RPMI8226 (cell line): ENCODE measurements around the gene MAST4.

ENCODE experiments used
- DNase-seq: peaks from one replicate; pipeline ENCODE4 v3.0.0-alpha.2; 2015

The MAST4 gene

DNA sequence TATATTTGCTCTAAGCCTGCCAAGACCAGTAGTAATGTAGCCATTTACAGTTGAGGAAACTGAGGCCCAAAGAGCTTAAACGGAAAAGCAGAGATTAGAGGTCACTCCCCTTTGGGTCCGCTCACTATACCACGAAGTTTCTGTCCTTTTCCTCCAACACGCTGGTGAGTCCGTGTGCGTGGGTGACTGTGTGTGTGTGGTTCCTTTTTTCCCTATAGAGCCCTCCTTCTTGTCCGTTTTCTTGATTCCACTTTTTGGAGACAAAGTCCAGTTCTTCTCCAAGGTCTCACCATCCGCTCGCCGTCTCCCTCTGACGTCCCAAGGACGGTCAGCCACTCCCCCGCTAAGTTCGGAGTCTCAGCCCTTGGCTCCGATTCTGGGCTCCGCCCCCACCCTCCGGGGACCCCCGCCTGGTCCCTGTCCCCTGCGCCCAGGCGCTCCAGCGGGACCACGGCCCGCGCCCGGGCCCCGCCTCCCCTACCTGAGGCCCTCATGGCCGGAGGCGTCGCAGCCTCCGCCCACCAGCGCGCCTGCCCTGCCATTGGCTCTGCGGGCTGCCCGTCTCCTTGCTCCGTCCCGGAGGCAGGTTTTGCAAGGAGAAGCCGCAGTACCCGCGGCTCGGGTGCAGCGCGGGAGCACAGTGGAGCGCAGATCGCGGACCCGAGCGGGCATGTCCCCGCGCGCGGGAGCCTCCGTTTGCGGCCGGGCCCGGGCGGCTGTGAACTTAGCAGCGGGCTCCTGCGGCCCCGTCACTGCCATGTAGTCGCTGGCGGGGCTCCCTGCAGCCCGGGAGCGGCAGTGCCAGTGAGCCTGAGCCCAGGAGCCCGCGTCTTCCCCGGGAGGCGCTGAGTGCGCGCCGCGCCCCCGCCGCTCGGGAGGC lies at the start of gene MAST4:
TSS of gene MAST4 (plus strand) at position 638 of the 880 bp plus-strand sequence. CDS start 263 bp downstream, outside the sequence.
- peak; percentile 89 for DNase-seq

DNA sequence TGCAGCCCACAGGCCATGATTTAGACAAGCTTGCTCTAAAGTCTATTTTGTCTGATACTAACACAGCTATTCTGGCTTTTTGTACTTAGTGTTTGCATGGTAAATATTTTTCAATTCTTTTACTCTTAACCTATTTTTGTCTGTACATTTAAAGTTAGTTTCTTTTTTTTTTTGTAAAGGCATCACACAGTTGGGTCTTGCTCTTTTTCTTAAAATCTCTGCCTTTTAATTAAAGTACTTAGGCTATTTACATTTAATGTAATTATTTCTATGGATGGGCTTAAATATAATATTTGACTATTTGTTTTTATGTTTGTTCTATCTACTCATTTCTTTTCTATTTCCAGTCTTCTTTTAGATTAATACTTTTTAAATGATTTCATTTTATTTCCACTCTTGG lies 49.7 kb upstream of the MAST4 start:
- DNase-seq, result no peak

DNA sequence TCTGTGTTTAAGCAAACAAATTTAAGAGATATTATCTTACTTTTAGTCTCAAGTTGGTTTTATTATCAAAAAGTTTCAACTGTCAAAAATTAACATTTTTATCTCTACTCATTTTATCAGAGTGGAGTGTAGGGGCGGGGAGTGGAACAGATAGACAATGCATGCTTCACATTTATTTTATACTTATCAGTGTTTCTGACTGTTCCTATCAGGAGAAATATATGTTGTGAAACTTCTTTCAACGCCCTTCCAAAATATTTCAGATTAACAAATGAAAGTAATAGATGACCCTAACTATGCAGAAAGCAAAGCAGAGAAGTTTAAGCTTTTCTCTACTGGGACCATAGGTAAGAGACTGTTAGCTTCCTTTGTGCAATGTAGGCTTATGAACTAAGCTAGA lies 44.9 kb upstream of the MAST4 start:
- no peak for DNase-seq

DNA sequence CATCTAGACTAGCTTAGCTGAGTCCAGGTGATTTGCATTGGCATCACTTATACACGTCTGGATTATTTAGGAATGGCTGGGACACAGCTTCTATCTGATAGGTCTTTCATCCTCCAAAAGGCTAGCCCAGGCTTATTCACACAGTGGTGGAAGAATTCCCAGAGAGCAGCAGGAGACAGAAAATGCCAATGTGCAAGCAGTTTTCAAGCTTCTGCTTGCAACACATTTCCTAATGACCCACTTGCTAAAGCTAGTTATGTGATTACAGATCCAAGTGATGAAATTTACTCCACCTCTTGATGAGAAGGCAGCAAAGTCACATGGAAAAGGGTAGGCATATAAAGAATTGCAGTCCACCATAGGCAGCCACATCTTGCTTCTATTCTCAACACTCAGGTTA lies 44.2 kb upstream of the MAST4 start:
- no peak for DNase-seq

DNA sequence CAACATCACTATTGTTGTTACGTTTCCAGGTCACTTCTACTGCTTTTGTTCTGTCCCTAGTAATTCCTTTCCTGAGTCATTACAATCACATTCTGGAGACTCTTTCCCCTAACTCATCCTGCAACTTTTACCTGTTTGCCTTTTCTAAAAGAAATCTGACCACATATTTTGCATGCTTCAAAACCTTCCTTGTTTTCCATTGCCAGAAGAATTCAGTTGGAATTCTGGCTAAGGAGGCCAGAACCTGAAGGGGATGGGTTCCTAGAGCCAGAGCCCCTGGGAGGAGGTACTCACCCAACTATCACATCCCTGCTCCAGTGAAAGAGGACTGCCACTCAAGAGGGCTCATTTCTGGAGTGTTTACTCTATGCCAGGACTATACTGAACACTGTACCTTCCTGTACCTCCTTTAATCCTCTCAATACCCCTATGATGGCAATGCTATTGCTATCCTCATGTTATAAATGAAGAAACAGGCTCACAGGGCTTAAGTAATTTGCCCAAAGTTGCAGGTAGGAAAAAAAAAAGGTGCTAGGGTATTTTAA lies 42.8 kb upstream of the MAST4 start:
- no peak for DNase-seq

DNA sequence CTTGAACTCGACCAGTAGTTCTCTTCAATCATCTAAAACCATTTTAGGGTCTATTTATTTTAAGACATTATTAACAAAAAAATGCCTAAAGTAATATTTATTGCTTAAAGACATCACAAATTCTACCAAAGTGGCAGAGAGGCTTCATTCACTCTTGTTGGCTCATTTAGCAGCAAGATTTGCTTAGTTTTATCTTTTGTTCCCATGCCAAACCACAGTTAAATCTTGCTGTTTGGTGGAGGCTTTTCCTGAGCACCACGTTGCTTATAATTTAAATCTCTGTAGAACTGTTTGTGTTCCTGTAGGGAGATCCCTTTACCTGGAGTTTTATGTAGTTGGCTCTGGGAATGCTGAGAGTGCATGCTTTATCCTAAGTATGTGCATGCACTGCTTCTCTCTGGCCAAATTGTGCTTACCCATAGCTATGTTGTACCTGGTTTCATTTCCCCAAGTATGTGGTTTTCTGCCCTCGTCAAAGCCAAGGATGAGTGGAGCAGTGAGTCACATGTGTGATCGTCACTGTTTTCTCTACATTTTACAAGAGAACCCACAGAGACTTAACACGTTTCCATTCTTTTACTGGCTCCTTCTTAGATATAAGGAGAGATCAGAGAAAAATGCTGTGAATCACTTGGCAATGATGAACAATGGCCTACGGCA lies 42.1 kb upstream of the MAST4 start:
- peak; percentile 83 for DNase-seq

DNA sequence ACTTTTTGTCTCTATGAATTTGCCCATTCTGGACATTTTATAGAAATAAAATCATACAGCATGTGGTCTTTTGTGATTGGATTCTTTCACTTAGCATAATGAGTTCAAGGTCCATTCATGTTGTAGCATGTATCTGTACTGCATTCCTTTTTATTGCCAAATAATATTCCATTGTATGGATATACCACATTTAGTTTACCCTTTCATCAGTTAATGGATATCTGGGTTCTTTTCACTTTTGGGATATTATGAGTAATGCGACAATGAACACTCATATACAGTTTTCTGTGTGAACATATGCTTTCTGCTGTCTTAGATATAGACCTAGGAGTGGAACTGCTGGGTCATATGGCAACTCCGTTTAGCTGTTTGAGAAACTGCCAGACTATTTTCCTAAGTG lies 41.3 kb upstream of the MAST4 start:
- no peak for DNase-seq

DNA sequence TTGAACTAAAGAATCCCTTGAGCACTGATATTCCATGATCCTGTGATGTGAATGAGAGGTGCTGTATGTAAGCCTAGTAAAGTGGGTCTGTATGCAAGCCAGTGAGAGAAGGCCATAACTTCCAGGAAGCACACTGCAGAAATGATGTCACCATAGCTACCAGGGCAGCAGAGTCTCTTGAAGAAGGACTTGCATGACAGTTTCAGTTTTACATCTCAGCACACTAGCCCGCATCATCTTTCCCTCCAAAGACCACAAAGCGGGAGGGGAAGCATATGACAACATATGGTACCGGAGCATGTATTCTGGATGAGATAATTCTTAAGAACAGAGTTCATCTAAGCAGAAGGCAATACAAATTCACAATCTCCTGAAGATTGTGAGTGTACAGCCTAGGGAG lies 37.6 kb upstream of the MAST4 start:
- peak; percentile 25 for DNase-seq

DNA sequence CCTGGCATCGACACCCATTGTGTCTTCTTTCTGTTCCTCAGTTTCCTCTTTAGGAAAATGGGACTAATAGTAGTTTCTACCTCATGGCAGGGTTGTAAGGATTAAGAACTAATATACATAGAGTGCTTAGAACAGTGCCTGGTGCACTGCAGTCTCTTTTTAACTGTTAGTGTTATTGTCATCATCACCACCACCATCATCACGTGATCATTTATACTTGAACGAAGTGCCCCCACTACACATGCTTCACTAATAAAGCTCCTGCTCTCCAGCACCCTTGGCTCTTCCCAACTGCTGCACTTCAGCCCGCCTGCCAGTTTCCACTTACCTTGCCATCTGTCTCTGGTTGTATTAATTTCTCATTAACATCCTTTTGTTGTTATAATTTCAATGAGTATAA lies 35.8 kb upstream of the MAST4 start:
- no peak for DNase-seq

DNA sequence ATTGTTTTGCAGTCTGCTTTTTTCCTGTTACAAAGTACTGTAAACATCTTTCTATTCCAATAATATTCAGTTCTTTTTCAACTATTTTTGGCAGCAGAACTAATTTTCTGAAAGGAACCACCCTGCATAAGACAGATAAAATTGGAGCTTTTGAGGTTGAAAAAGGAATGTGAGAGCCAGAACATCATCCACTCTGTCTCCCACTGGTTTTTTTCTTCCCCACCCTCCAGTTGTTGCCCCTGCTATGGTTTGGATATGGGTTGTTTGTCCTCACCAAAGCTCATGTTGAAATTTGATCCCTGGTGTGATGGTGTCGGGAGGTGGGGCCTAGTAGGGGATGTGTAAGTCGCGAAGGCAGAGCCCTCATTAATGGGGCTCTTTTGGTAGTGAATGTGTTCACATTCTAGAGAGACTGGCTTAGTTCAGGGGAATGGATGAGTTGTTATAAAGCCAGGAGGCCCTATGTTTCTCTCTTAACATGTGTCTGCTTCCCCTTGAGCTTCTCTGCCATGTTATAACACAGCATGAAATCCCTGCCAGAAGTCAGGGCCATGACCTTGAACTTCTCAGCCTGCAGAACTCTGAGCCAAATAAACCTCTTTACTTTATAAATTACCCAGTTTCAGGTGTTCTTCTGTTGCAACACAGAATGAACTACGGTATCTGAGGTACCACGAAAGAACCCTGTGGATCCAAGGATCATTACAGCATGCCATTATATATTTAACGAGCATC lies 34.8 kb upstream of the MAST4 start:
- no peak for DNase-seq

DNA sequence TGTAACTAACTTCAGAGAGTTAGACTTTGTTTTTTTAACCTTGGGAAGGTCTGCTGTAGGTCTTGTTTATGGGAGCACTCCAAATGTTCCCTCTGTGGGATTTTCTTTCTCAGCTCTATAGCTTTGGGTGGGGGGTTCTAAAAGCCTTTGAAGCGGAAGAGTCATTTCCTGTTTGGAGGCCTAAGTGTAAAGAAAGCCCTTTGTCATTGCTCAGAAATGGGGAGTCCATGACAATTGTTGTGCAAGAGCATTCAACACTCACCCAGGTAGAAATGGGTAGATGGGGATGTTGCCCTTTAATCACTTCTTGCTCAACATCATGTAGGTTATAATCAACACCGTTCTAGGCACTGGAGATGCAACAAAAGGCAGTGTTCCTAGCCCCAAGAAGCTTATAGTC lies 30.3 kb upstream of the MAST4 start:
- DNase-seq, result no peak

DNA sequence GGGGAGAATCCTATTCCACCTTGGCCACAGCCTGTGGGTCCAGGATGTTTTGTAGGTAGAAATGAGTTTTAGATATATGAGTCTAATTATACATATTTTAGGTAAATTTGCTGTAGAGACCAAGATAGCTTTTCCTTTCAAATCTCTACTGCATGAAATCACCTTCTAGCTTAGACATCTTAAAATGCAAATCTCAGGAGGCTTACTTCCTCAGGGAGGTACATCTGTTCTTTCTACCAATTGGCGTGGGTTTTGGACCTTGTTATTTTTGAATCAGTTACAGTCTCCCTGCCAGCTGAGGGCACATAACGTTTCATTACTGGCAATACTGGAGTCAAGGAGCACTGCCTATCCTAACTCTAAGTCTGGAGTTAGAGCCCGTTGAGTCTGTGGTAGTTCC lies 28.7 kb upstream of the MAST4 start:
- DNase-seq, result no peak

DNA sequence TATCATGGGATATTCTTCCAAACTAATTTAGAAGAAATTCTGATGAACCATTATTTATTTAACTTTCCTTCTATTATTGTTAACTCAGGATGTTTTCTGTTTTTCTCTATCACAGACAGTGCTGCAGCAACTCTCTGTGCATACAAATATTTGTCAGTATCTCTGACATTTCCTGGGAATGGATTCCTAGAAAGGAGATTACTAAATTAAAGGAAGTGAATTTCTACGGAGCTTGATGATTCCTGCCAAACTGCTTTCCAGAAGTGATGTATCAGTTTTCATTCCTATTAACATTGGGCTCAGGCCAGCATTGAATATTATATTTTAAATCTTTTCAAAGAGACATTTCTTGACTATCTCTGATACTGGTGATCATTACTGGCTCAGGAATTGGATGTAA lies 26.0 kb upstream of the MAST4 start:
- no peak for DNase-seq

DNA sequence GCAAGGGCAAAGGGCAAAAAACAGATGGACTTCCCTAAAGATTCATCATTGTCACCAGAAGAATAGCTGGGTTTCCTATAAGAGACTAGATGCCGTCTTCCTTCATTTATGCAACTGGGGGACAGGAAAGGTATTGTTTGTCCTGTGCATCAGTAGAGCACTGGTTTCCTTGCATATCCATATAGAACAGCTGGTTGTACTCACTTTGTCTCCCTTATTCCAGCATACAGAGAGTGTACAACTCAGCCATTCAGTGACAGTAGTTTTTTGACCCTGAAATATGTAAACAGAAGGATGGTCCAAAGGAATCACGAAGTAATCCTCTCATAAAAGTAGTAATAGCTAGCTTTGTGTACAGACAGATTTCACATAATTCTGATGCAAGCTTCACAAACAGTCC lies 22.5 kb upstream of the MAST4 start:
- no peak for DNase-seq

DNA sequence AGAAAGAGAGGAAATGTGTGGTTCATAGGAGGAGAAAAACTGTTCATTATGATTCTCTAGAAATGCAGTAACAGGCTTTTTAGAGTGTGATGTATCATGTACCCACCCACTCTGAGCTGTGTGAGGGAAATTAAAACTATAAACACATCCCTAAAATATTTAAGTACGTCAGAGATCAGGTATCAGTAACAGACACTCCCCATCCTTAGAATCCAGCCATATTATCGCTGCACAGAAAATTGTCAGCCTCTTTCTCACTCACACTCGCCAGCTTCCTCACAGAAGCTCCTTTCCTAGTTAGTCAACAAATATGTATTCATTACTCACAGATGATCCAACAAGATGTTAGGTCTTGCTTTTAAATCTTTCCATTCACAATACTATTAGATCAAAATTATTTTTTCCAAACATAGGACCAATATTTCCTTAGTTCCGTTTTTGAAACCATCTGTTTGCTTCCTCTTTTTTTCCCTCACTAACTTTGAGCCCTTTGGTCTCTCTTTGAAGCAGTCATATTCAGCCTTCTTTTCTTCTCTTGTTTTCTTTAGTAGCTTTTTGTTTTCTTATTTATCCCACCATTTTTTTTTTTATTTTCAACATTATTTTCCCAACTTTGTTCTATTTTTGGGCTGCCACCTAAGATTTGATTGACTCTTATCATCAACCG lies 13.6 kb upstream of the MAST4 start:
- DNase-seq, result no peak

DNA sequence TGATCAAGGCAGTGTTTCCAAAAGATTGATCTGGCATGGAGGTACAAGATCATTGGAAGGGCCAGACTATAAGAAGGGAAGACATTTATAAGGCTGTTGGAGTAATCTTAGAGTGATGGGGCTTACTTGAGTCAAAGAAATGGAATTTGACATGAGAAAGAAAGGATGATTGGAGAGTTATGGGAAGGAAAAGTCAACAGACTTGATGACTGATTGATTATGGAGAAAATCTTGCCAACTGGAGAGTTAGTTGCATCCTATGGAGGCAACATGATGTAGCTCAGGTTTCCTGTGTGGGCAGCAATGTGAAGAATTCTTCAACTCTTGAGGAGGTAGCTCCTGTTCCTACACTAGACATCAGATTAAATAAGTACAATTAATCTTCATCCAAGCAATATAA lies 10.9 kb upstream of the MAST4 start:
- DNase-seq, result no peak

DNA sequence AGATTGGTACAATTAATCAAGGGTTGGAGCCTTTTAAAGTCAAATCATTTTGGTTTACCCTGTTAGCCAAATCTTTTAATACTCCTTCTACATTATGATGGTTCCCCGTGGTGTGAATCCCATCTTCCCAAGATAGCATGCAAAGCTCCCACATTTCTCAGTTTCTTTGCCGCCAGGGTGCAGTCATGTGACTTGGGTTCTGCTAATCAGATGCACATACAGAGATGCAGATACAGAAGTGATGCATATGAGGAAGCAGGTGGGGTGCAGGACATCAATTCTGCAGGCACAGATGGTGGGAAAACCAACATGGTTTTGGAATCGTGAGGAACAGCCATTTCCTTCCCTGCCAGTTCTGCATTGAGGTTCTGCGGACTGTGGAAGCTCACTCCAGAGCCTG lies 8.4 kb upstream of the MAST4 start:
- DNase-seq, result no peak

DNA sequence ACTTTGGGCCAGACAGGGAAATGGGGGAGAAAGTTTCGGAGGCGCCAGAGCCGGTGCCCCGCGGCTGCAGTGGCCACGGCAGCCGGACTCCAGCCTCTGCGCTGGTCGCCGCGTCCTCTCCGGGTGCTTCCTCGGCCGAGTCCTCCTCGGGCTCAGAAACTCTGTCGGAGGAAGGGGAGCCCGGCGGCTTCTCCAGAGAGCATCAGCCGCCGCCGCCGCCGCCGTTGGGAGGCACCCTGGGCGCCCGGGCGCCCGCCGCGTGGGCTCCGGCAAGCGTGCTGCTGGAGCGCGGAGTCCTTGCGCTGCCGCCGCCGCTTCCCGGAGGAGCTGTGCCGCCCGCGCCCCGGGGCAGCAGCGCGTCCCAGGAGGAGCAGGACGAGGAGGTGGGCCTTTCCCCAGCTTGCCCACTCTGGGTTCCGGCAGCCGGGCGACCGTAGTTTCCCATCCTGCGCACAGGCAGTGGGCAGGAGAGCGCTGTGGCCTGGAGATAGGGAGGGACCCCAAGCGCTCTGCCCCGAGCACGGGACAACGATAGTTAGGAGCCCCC lies 516 bp downstream of the MAST4 start:
- DNase-seq, result peak; percentile 30

DNA sequence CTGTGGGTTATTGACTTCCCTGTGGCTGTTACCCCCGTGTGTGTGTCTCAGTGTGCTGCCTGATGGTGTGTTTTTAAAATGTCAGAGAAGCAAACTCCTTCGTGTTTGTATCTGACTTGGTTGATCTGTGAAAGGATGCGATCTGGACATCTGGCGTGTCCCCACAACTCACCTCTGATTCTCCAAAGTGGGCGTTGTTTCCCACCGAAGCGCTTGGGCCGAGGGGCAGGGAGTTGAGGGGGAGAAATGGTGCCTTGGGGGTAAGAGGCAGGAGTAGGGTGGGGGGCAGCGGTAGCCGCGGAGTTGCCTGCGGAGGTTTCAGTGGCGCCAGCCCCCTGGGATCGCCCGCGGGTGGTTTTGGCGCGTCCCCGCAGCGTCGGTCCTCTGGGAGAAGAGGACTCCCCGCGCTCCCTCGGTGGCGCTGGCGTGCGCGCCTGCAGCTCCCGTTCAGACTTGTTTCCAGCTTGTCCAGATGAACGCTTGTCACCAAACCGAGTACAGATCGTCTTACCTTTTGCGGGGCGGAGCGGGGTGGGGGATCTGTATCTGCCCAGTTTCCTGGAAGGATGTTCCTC lies 1.1 kb downstream of the MAST4 start:
- peak; percentile 14 for DNase-seq

DNA sequence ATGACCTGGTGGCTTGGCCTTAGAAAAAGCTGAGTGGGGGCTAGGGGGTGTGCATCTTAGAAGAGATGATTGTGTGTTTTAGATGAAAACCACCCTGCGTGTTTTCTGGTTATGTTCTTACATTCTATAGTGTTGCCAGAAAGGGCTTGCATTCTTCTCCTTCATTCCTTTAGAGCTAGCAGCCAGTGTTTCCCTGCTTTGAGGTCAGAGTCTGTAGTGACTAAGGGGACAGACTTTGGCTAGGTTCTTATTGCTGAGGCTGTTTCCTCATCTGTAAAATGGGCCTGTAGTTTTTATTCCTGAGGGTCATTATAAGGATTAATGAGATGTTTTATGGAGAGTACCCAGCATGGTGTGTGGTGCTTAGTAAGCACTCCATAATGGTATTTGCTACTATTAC lies 6.4 kb downstream of the MAST4 start:
- no peak for DNase-seq

DNA sequence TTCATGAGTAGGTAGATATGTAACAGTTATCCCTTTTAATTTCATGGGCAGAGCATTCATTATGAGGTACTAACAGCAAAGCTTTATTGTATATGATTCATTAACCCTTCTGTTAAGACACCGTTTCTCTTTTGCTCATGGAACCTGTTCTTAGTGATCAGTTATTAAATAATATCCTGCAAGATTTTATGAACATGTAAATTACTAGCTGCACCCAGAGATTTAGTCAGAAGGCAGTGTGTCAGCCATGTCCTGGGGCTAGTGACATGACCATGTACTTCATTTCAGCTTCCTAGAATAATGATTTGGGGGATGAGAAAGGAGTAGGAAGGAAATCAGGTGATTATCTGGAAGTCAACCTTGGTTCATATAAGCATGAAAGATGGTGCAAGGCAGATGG lies 7.0 kb downstream of the MAST4 start:
- DNase-seq, result no peak

DNA sequence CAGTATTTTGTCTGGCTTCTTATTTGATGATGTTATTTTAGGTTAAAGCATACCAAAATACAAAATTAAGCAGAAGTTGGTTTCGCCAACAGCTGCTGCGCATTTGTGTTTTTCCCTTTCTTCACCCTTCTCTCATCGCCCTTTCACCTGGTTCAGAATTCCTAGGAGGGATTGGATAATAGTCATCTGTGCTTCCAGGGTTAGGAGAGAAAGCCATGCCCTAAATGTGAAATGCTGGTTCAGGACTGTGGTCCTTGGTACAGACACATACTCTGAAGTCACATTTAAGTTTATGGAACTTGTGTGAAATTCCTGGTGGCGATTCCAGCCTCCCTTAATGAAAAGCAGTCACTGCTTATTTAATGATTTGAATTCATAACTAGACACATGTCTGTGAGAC lies 7.7 kb downstream of the MAST4 start:
- no peak for DNase-seq
